ENCODE measurements around the gene NUDCD2. TPM values are rescaled to one million over a fixed set of nuclear protein-coding genes. Genes with fewer than 3 reads are reported as not detected.

The NUDCD2 gene
- polyA plus RNA-seq, 1 donor (not counting 4 experiments of a cell fraction or from before 2014, with no cell fraction given): 15.9 TPM

- no peak for TF ChIP-seq EZH2 (IDR thresholded peaks at IDR 0.05; ENCODE audit: low read length)
- TF ChIP-seq, protein P1, sequence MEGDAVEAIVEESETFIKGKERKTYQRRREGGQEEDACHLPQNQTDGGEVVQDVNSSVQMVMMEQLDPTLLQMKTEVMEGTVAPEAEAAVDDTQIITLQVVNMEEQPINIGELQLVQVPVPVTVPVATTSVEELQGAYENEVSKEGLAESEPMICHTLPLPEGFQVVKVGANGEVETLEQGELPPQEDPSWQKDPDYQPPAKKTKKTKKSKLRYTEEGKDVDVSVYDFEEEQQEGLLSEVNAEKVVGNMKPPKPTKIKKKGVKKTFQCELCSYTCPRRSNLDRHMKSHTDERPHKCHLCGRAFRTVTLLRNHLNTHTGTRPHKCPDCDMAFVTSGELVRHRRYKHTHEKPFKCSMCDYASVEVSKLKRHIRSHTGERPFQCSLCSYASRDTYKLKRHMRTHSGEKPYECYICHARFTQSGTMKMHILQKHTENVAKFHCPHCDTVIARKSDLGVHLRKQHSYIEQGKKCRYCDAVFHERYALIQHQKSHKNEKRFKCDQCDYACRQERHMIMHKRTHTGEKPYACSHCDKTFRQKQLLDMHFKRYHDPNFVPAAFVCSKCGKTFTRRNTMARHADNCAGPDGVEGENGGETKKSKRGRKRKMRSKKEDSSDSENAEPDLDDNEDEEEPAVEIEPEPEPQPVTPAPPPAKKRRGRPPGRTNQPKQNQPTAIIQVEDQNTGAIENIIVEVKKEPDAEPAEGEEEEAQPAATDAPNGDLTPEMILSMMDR (optimal IDR thresholded peaks at IDR 0.05 in 1 of 3, IDR thresholded peaks at IDR 0.05 in 1 of 3, conservative IDR thresholded peaks at IDR 0.05 in 1 of 3; ENCODE audit: extremely low read depth in 1 of 3, insufficient read depth in 2 of 3, low read length in 3 of 3): no peak
- Histone ChIP-seq H3K27me3 (ENCODE audit: control insufficient read depth, extremely low read depth, insufficient read depth, low read length) (no peaks in the 10 kb centered on the region), H3K9me3 (ENCODE audit: control insufficient read depth, low read depth, low read length) (no peaks in the 10 kb centered on the region), H3K9me1 (ENCODE audit: control insufficient read depth, extremely low read depth, insufficient read depth, low read length) (no peaks in the 10 kb centered on the region), H3K79me2 (ENCODE audit: control insufficient read depth, insufficient read depth, low read length) (no peaks in the 10 kb centered on the region), H3K4me1 (ENCODE audit: control insufficient read depth, extremely low read depth, insufficient read depth, low read length) (no peaks in the 10 kb centered on the region), H4K20me1 (ENCODE audit: control insufficient read depth, extremely low read depth, insufficient read depth, low read length) (no peaks in the 10 kb centered on the region), H3K4me3 (ENCODE audit: control insufficient read depth in 2 of 3, extremely low read depth in 1 of 3, insufficient read depth in 2 of 3, low read depth in 1 of 3, low read length in 3 of 3) (no peak overlapping the region), H3K9ac (ENCODE audit: control insufficient read depth, extremely low read depth, insufficient read depth, low read length) (no peak overlapping the region), H2AFZ (ENCODE audit: control insufficient read depth, low read length) (no peak overlapping the region), H3K36me3 (ENCODE audit: control insufficient read depth in 2 of 2, extremely low read depth in 1 of 2, insufficient read depth in 2 of 2, low read length in 2 of 2) (no peaks in the 10 kb centered on the region), H3K4me2 (ENCODE audit: control insufficient read depth, extremely low read depth, insufficient read depth, low read depth, low read length) (no peak overlapping the region), H3K27ac (ENCODE audit: control insufficient read depth, insufficient read depth, low read length) (no peak overlapping the region)
- dilution Hi-C loops (cut with MboI; ENCODE audit: extremely low pct_ligation_motif_present, low sequenced_read_pairs): no loop called here
- FAIRE-seq (no peak), DNase-seq (ENCODE audit: low read depth, low spot score) (no peak)
These were observed 49.4 kb downstream of the NUDCD2 start for GRCh38 chr5:163410505-163410904.

- no peaks in the 10 kb centered on the region for H3K27me3 ChIP-seq (ENCODE audit: control insufficient read depth, extremely low read depth, insufficient read depth, low read length)
These were observed 50.5 kb downstream of the NUDCD2 start for GRCh38 chr5:163409384-163409783.

More at GRCh38 chr5:163409384-163409783, 50.5 kb downstream of the NUDCD2 start:
- Histone ChIP-seq H3K4me3 (ENCODE audit: control insufficient read depth in 2 of 3, extremely low read depth in 1 of 3, insufficient read depth in 2 of 3, low read depth in 1 of 3, low read length in 3 of 3) (no peak overlapping the region), H3K9me3 (ENCODE audit: control insufficient read depth, low read depth, low read length) (no peaks in the 10 kb centered on the region), H3K27ac (ENCODE audit: control insufficient read depth, insufficient read depth, low read length) (no peak overlapping the region), H3K79me2 (ENCODE audit: control insufficient read depth, insufficient read depth, low read length) (no peaks in the 10 kb centered on the region), H2AFZ (ENCODE audit: control insufficient read depth, low read length) (no peak overlapping the region), H3K9me1 (ENCODE audit: control insufficient read depth, extremely low read depth, insufficient read depth, low read length) (no peaks in the 10 kb centered on the region), H3K4me1 (ENCODE audit: control insufficient read depth, extremely low read depth, insufficient read depth, low read length) (no peaks in the 10 kb centered on the region), H3K9ac (ENCODE audit: control insufficient read depth, extremely low read depth, insufficient read depth, low read length) (no peak overlapping the region), H3K36me3 (ENCODE audit: control insufficient read depth in 2 of 2, extremely low read depth in 1 of 2, insufficient read depth in 2 of 2, low read length in 2 of 2) (no peaks in the 10 kb centered on the region), H3K4me2 (ENCODE audit: control insufficient read depth, extremely low read depth, insufficient read depth, low read depth, low read length) (no peak overlapping the region), H4K20me1 (ENCODE audit: control insufficient read depth, extremely low read depth, insufficient read depth, low read length) (no peaks in the 10 kb centered on the region)
- dilution Hi-C loops (cut with MboI; ENCODE audit: extremely low pct_ligation_motif_present, low sequenced_read_pairs): no loop called here
- FAIRE-seq: no peak
- TF ChIP-seq, protein P1 (optimal IDR thresholded peaks at IDR 0.05 in 1 of 3, IDR thresholded peaks at IDR 0.05 in 1 of 3, conservative IDR thresholded peaks at IDR 0.05 in 1 of 3; ENCODE audit: extremely low read depth in 1 of 3, insufficient read depth in 2 of 3, low read length in 3 of 3): no peak
- TF ChIP-seq EZH2 (IDR thresholded peaks at IDR 0.05; ENCODE audit: low read length): no peak
- DNase-seq (ENCODE audit: low read depth, low spot score): no peak
